GM12891 (cell line): ENCODE data around the gene CCDC51. TPM values are rescaled to one million over a fixed set of nuclear protein-coding genes. Genes with fewer than 3 reads are reported as not detected.
A peak's percentile ranks its signal among the peaks of the same experiment; 100 is the strongest.
"Not testable (repeated sequence)": the region's sequence is repeated elsewhere in the genome, so short reads cannot be mapped to it uniquely, and the experiment has no call there.

Experiments used
- DNase-seq: peaks from one replicate; pipeline ENCODE4 v3.0.0; 2011; ENCODE audit warnings: low spot score; ENCODE audit not compliant: insufficient read length
- FAIRE-seq: peaks from 2 replicates; lab custom pipeline; 2011; peaks lifted over from hg19 to GRCh38; lab: Jason Lieb, UNC
- PAX5 ChIP-seq: IDR thresholded peaks from 2 replicates; pipeline ENCODE4 v1.6.1; 2011; ENCODE audit warnings: low read length, moderate library complexity, mild to moderate bottlenecking; ENCODE audit not compliant: insufficient read depth, severe bottlenecking
- POLR2A ChIP-seq: IDR thresholded peaks from 2 replicates; pipeline ENCODE4 v1.6.1; 2011; ENCODE audit warnings: low read depth, low read length, control low read depth
- POLR2AphosphoS5 ChIP-seq: IDR thresholded peaks from 2 replicates; pipeline ENCODE4 v1.6.1; 2011; ENCODE audit warnings: low read depth, low read length, control low read depth
- POU2F2 ChIP-seq: IDR thresholded peaks from 2 replicates; pipeline ENCODE4 v1.6.1; 2011; ENCODE audit warnings: low read depth, mild to moderate bottlenecking, control low read depth, low read length, moderate library complexity
- SPI1 ChIP-seq: IDR thresholded peaks from 2 replicates; pipeline ENCODE4 v1.6.1; 2011; ENCODE audit warnings: low read depth, low read length, control low read depth
- TAF1 ChIP-seq: IDR thresholded peaks from 2 replicates; pipeline ENCODE4 v1.6.1; 2011; ENCODE audit warnings: low read depth, low read length, control low read depth
- polyA plus RNA-seq: library from polyadenylated mRNA; unstranded; fragments of >200 nt; gene quantifications from one replicate; pipeline ENCODE4 v1.2.1, GENCODE V29; 2012; ENCODE audit warnings: low read depth, missing spikeins, inconsistent platforms; ENCODE audit not compliant: missing spikeins

Gene CCDC51, protein sequence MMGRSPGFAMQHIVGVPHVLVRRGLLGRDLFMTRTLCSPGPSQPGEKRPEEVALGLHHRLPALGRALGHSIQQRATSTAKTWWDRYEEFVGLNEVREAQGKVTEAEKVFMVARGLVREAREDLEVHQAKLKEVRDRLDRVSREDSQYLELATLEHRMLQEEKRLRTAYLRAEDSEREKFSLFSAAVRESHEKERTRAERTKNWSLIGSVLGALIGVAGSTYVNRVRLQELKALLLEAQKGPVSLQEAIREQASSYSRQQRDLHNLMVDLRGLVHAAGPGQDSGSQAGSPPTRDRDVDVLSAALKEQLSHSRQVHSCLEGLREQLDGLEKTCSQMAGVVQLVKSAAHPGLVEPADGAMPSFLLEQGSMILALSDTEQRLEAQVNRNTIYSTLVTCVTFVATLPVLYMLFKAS
- 15.6 TPM for polyA plus RNA-seq

DNA sequence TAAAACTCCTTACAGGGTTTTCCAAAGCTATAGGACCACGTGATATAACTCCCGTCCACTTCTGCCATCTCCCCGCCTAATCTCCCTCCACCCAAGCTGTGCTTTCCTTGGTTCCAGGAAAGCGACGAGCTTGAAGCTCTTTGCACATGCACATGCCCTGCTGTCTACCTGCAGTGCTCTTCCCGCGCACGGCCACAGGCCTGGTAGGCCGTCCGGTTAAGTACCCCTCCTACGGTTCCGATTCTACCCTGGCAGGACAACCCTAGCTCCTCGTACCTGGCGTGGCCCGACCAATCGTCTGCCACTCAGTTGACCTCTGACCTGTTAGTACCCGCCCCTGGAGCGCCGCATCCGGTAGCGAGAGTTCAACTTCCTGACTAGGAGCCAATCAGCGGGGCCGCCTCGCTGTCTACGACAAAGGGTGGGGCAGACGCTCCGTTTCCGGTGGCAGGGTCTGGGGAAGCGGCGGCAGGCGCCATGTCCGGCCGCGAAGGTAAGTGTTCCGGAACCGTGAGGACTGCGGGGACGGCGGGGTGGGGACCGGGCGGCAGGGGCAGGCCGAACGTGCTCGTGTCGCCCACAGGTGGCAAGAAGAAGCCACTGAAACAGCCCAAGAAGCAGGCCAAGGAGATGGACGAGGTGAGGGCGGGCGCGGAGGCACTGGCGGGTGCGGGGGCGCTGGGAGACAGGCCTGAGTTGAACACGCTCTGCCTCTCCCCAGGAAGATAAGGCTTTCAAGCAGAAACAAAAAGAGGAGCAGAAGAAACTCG is at the start of gene CCDC51, which contains the start of gene TMA7:
Gene CCDC51, minus strand, starts transcription at position 300 of the 770 bp plus-strand sequence. CDS start 4,991 bp downstream, outside the sequence.
Gene TMA7, plus strand, starts transcription at position 438 of the 770 bp plus-strand sequence. Its CDS starts 40 bp downstream, at position 478.
- DNase-seq (peak; percentile 97), FAIRE-seq (peak; percentile 99)
- TF ChIP-seq POU2F2 (peak; percentile 23; the same call in 1 of the 2 replicates), PAX5 (no peak), POLR2AphosphoS5 (peak; percentile 60), SPI1 (0 out of 2 replicates have a peak, but pooled peaks have one; percentile 17), POLR2A (peak; percentile 86), TAF1 (peak; percentile 40; the same call in 1 of the 2 replicates)

GRCh38 chr3:48486952-48487351 is 47.0 kb upstream of the CCDC51 start:
- no peak for FAIRE-seq
- TF ChIP-seq PAX5 (no peak), POLR2AphosphoS5 (no peak), SPI1 (no peak), POU2F2 (no peak), TAF1 (no peak), POLR2A (no peak)
- no peak for DNase-seq

DNA sequence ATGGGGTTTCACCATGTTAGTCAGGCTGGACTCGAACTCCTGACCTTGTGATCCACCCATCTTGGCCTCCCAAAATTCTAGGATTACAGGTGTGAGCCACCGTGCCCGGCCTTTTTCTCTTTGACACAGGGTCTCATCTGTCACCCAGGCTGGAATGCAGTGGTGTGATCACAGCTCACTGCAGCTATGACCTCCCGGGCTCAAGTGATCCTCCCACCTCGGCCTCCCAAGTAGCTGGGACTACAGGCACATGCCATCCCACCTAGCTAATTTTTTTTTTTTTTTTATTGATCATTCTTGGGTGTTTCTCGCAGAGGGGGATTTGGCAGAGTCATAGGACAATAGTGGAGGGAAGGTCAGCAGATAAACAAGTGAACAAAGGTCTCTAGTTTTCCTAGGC is 42.9 kb upstream of the CCDC51 start:
- not testable (repeated sequence) for DNase-seq, FAIRE-seq

GRCh38 chr3:48480891-48481290 is 41.0 kb upstream of the CCDC51 start:
- not testable (repeated sequence) for FAIRE-seq, DNase-seq

DNA sequence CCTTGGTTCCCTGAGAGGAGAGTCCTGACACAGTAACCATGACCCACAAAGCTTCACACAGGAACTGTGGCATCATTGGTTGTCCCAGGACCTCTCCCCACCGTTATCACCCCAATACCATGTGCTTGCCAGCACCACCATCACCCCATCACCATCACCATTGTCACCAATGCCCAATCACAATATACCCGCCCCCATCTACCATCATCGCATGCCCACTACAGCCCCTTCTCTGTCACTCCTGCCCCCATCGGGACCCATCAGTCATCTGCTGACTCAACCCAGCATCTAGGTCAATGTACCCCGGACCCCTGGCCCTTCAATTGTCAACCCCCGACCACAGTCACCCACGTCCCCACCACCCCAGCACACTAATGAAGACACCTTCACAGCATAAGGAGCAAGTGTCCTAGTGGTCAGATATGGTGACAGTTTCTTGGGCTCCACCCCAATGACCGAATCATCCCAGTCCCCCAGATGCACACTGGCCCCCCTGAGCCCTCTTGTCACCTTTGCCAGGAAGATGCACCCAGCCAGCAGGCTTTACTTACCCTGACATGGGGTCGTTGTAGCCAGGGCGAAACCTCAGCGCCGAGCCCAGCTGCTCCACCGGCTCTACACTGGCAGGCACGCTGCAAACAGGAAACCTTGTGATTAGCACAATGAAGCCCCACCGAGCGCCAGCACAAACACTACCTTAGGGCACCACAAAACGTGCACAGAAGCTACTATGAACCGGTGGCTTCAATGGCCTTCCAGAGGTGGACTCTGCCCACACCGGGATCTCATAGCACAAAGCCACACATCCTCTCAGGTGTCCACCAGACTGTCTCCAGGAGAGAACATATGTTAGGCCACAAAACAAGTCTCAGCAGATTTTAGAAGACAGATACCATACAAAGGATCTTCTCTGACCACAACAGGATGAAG is 39.0 kb upstream of the CCDC51 start:
- DNase-seq (no peak), FAIRE-seq (peak; percentile 88)
- TF ChIP-seq PAX5 (no peak), POLR2AphosphoS5 (no peak), POLR2A (no peak), SPI1 (no peak), TAF1 (no peak), POU2F2 (no peak)

DNA sequence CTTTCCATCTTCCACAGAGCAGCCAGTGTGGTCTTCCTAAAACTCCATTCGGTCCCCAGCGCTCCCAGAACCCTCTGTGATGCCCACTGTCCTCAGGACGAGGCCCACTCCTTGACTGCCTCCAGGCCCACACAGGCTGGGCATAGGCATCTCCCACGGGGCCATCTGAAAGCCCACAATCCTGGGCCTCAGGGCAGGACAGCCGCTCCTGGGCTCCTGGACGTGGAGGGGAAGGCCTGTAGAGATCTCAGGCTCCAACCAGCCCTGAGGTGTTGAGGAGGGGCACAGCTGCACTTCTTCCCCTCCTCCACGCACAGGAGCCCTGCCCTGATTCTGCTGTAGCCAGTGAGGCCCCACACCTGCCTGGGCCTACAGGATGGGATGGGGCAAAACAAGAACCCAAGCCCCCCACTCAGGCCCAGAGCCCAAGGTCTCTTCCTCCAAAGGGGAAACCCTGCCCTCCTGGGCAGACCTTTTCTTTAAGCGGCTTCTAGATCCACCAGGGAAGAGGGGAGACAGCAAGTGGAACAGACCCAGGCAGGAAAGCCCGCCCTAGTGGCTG is 38.1 kb upstream of the CCDC51 start:
- FAIRE-seq: no peak
- DNase-seq: no peak
- TF ChIP-seq TAF1: no peak
- TF ChIP-seq PAX5: no peak
- TF ChIP-seq POLR2AphosphoS5: no peak
- TF ChIP-seq POLR2A: no peak
- TF ChIP-seq SPI1: no peak
- no peak for TF ChIP-seq POU2F2

DNA sequence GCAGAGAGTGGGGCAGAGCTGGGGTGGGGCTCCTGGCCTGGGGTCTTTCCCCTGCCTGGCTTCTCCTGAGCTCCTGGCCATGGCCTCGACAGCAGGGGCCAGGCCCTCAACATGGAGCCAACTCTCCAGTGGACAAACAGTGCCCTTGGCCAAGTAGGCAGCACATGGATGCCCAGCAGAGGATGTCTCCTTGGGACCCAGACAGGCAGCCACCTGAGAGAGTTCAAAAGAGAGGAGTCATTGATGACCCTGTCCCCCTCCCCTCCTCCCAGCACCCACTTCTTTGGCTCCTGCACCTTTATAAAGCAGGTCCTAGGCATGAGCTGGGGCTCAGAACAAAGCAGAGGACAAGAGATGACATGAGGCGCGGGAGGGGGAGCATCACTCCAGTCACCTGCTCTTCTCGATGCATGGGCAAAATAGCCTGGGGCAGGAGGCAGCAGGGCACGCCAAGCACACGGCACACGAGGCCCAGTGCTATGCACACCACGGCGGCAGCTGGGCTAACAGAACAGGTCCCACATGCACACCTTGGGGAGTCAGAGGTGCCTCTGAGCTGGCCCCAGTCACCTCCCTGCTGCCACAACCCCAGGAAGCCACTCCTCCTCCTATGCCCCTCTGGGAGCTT is 36.6 kb upstream of the CCDC51 start:
- TF ChIP-seq POLR2AphosphoS5: no peak
- TF ChIP-seq PAX5: no peak
- TF ChIP-seq TAF1: no peak
- no peak for TF ChIP-seq SPI1
- no peak for TF ChIP-seq POU2F2
- TF ChIP-seq POLR2A: no peak
- DNase-seq: no peak
- FAIRE-seq: peak; percentile 48

DNA sequence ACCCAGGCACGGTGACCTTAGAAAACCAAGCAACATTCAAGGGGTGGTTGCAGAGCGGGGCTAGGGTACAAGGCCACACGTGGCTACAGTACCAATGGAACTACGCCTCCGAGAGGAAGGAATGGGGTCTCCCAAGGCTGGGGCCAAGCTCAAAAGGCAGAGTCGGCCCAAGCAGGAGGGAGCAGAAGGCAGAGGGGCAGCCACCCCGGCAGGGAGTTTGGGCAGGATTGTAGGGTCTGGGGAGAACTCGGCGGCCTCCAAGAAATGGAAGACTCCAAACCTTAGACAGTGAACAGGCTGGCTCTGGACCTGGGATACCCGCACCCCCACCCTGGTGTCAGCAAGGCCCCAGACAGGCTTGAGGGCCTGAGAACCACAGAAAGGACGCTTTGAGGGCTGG is 35.3 kb upstream of the CCDC51 start:
- no peak for DNase-seq
- TF ChIP-seq TAF1 (no peak), POU2F2 (no peak), POLR2AphosphoS5 (no peak), POLR2A (no peak), PAX5 (no peak), SPI1 (no peak)
- no peak for FAIRE-seq

- TF ChIP-seq POLR2A (no peak), POU2F2 (no peak), PAX5 (no peak), POLR2AphosphoS5 (no peak)
- DNase-seq (no peak), FAIRE-seq (no peak)
These were observed 34.7 kb upstream of the CCDC51 start for GRCh38 chr3:48474619-48475018.

GRCh38 chr3:48474031-48474430 is 34.1 kb upstream of the CCDC51 start:
- not testable (repeated sequence) for DNase-seq, FAIRE-seq
